ENCODE data around the gene MTCH1. TPM values are rescaled to one million over a fixed set of nuclear protein-coding genes. Genes with fewer than 3 reads are reported as not detected.
A peak's percentile ranks its signal among the peaks of the same experiment; 100 is the strongest.

MTCH1 gene
- total and polyA plus RNA-seq, 9 of the 15 experiments (the other 6 are each of a cell fraction or from before 2014, with no cell fraction given), result 7.9 to 161 (median 118) TPM

DNA sequence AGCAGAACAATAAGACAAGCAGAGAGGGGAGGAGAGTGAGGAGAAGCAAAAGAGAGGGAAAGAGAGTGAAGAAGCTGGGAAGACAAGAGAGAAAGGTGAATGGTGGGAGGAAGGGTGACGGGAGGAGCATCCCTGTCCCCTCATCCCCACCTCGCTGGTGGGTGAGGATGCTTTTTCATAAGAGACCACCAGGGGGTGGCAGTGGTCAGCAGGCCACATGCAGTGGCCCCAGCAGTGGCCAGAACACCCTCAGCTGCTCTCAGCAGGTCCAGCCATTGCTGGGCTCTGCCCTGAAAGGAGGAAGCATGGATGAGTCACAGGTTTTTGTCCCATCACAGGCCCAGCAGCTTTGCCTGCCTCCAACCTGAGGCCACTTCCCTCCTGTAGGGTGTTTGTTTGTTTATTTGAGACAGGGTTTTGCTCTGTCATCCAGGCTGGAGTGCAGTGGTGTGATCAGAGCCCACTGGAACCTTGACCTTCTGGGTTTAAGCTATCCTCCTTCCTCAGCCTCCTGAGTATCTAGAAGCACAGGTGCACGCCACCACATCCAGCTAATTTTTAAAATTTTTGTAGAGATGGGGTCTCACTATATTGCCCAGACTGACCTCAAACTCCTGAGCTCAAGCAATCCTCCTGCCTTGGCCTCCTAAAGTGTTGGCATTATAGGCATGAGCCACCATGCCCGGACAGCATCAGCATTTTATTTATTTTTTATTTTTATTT, 43.4 kb upstream of the MTCH1 start (continued):
- TF ChIP-seq, protein P1, sequence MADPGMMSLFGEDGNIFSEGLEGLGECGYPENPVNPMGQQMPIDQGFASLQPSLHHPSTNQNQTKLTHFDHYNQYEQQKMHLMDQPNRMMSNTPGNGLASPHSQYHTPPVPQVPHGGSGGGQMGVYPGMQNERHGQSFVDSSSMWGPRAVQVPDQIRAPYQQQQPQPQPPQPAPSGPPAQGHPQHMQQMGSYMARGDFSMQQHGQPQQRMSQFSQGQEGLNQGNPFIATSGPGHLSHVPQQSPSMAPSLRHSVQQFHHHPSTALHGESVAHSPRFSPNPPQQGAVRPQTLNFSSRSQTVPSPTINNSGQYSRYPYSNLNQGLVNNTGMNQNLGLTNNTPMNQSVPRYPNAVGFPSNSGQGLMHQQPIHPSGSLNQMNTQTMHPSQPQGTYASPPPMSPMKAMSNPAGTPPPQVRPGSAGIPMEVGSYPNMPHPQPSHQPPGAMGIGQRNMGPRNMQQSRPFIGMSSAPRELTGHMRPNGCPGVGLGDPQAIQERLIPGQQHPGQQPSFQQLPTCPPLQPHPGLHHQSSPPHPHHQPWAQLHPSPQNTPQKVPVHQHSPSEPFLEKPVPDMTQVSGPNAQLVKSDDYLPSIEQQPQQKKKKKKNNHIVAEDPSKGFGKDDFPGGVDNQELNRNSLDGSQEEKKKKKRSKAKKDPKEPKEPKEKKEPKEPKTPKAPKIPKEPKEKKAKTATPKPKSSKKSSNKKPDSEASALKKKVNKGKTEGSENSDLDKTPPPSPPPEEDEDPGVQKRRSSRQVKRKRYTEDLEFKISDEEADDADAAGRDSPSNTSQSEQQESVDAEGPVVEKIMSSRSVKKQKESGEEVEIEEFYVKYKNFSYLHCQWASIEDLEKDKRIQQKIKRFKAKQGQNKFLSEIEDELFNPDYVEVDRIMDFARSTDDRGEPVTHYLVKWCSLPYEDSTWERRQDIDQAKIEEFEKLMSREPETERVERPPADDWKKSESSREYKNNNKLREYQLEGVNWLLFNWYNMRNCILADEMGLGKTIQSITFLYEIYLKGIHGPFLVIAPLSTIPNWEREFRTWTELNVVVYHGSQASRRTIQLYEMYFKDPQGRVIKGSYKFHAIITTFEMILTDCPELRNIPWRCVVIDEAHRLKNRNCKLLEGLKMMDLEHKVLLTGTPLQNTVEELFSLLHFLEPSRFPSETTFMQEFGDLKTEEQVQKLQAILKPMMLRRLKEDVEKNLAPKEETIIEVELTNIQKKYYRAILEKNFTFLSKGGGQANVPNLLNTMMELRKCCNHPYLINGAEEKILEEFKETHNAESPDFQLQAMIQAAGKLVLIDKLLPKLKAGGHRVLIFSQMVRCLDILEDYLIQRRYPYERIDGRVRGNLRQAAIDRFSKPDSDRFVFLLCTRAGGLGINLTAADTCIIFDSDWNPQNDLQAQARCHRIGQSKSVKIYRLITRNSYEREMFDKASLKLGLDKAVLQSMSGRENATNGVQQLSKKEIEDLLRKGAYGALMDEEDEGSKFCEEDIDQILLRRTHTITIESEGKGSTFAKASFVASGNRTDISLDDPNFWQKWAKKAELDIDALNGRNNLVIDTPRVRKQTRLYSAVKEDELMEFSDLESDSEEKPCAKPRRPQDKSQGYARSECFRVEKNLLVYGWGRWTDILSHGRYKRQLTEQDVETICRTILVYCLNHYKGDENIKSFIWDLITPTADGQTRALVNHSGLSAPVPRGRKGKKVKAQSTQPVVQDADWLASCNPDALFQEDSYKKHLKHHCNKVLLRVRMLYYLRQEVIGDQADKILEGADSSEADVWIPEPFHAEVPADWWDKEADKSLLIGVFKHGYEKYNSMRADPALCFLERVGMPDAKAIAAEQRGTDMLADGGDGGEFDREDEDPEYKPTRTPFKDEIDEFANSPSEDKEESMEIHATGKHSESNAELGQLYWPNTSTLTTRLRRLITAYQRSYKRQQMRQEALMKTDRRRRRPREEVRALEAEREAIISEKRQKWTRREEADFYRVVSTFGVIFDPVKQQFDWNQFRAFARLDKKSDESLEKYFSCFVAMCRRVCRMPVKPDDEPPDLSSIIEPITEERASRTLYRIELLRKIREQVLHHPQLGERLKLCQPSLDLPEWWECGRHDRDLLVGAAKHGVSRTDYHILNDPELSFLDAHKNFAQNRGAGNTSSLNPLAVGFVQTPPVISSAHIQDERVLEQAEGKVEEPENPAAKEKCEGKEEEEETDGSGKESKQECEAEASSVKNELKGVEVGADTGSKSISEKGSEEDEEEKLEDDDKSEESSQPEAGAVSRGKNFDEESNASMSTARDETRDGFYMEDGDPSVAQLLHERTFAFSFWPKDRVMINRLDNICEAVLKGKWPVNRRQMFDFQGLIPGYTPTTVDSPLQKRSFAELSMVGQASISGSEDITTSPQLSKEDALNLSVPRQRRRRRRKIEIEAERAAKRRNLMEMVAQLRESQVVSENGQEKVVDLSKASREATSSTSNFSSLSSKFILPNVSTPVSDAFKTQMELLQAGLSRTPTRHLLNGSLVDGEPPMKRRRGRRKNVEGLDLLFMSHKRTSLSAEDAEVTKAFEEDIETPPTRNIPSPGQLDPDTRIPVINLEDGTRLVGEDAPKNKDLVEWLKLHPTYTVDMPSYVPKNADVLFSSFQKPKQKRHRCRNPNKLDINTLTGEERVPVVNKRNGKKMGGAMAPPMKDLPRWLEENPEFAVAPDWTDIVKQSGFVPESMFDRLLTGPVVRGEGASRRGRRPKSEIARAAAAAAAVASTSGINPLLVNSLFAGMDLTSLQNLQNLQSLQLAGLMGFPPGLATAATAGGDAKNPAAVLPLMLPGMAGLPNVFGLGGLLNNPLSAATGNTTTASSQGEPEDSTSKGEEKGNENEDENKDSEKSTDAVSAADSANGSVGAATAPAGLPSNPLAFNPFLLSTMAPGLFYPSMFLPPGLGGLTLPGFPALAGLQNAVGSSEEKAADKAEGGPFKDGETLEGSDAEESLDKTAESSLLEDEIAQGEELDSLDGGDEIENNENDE (IDR thresholded peaks at IDR 0.05; ENCODE audit: low read depth, low read length), result no peak
- peak; percentile 76 for TF ChIP-seq ZNF766 (CRISPR knock-in tag; conservative IDR thresholded peaks at IDR 0.05)
- TF ChIP-seq CC2D1A (IDR thresholded peaks at IDR 0.05), result peak; percentile 95
- TF ChIP-seq NELFE (IDR thresholded peaks at IDR 0.05; ENCODE audit: insufficient read depth, insufficient read length), result no peak
- no peak for TF ChIP-seq ZNF551 (CRISPR knock-in tag; IDR thresholded peaks at IDR 0.05)
- TF ChIP-seq CBX8 (IDR thresholded peaks at IDR 0.05; ENCODE audit: borderline replicate concordance, extremely low read depth, low read depth, low read length, poor library complexity, severe bottlenecking), result no peak
- no peak for TF ChIP-seq FUS (optimal IDR thresholded peaks at IDR 0.05; ENCODE audit: low read depth, low read length)
- no peak for TF ChIP-seq SMAD3 (CRISPR knock-in tag; conservative IDR thresholded peaks at IDR 0.05)
- TF ChIP-seq MBD2 (IDR thresholded peaks at IDR 0.05; ENCODE audit: borderline replicate concordance, low read depth), result peak; percentile 22
- no peak for TF ChIP-seq ZNF696 (CRISPR knock-in tag; conservative IDR thresholded peaks at IDR 0.05)
- peak; percentile 45 for TF ChIP-seq NEUROD1 (IDR thresholded peaks at IDR 0.05; ENCODE audit: borderline replicate concordance, low read depth, low read length, partially characterized antibody)
- no peak for TF ChIP-seq TCF7L2 (IDR thresholded peaks at IDR 0.05; ENCODE audit: low read depth, low read length)
- TF ChIP-seq ZNF140 (CRISPR knock-in tag; IDR thresholded peaks at IDR 0.05), result no peak
- TF ChIP-seq, protein P2, sequence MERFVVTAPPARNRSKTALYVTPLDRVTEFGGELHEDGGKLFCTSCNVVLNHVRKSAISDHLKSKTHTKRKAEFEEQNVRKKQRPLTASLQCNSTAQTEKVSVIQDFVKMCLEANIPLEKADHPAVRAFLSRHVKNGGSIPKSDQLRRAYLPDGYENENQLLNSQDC (CRISPR knock-in tag; IDR thresholded peaks at IDR 0.05), result no peak
- TF ChIP-seq, protein P3, sequence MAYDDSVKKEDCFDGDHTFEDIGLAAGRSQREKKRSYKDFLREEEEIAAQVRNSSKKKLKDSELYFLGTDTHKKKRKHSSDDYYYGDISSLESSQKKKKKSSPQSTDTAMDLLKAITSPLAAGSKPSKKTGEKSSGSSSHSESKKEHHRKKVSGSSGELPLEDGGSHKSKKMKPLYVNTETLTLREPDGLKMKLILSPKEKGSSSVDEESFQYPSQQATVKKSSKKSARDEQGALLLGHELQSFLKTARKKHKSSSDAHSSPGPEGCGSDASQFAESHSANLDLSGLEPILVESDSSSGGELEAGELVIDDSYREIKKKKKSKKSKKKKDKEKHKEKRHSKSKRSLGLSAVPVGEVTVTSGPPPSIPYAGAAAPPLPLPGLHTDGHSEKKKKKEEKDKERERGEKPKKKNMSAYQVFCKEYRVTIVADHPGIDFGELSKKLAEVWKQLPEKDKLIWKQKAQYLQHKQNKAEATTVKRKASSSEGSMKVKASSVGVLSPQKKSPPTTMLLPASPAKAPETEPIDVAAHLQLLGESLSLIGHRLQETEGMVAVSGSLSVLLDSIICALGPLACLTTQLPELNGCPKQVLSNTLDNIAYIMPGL (CRISPR knock-in tag; IDR thresholded peaks at IDR 0.05), result no peak
